HG03159 (cell line): ENCODE results near the gene MTF2.

Source experiments
- ATAC-seq: cut with Tn5 transposase; IDR thresholded peaks from one replicate; pipeline ENCODE4 v1.9.1; 2021; ENCODE audit warnings: mild to moderate bottlenecking, moderate library complexity; ENCODE audit not compliant: unreplicated experiment

Gene MTF2

GRCh38 chr1:93082313-93082712 lies 3.2 kb downstream of the MTF2 start:
- no peak for ATAC-seq

DNA sequence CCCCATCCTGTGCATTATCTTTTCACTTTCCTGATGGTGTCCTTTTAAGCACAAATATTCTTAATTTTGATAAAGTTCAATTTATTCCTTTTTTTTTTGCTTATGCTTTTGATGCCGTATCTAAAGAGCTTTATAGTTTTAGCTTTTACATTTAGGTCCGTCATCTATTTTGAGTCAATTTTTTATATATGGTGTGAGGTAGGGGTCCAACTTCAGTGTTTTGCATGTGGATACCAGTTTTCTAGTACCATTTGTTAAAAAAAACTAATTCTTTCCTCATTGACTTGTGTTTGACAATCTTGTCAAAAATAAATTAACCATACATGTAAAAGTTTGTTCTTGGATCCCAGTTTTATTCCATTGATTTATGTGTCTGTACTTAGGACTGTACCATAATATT lies 4.9 kb downstream of the MTF2 start:
- no peak for ATAC-seq

- ATAC-seq, result no peak
Observed at GRCh38 chr1:93087532-93087931, 8.4 kb downstream of the MTF2 start.

DNA sequence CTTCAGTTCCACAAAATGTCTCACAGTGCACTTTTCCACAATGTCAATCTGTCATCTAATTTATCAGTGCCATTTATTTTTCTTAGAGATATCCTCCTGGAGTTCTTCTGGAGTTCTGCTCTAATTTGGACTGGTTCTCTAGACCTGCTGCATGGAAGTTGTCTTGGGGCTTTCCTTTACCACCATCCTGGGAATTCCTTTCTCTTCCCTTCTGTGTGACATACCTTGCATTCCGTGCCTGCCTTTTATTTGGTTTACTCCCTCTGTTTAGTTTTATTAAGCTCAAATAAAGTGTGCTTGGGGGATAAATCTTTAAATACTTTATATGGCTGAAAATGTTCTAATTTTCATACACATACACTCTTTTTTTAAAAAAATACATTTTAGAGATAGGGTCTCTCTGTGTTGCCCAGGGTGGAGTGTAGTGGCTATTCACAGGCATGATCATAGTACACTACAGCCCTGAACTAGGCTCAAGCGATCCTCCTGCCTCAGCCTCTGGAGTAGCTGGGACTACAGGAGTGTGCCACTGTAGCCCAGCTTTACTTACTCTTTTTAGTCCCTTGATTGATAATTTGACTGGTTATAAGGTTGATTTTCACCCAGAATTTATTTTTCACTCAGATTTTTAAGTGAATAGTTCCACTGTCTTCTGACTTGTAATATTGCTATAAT lies 14.4 kb downstream of the MTF2 start:
- no peak for ATAC-seq

DNA sequence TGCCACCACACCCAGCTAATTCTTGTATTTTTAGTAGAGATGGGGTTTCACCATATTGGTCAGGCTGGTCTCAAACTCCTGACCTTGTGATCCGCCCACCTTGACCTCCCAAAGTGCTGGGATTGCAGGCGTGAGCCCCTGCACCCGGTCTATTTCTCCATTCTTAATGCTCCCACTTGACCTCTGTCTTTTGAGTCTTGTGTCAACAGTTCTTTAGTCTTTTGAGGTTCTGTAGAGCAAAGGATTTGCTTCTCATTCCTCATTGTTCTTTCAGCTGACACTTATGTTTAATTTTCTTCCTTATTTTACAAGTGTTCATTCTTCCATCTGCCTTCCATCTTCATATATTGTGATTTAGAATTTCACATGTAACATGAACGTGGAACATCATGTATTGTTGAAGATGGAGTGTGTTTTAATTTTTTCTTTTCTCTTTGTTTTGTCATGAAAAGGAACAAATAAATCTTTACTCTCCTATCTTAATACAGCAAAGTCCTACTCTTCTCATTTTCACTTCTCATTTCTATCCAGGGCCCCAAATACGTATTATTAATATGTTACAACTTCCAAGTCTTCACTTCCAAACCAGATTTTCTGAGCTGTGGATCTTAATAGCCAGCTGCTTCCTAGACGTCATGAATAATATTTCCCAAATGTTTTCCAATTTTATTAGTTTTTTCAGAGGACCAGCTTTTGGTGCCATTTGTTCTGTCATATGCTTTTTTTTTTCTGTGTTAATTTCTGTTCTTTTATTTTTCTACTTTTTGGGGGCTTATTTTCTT lies 16.9 kb downstream of the MTF2 start:
- ATAC-seq, result no peak

DNA sequence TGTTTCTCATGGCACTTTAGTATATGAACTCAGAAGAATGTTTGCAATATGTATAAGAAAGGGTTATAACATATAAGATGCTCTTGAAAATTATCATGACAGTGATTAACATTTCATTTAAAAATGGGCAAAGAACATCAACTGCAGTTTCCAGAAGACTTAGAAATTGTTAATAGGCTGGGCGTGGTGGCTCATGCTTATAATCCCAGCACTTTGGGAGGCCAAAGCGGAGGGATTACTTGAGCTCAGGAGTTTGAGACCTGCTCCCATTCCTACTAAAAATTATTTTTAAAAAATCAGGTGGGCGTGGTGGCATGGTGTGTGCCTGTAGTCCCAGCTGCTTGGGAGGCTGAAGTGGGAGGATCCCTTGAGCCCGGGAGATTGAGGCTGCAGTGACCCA lies 23.1 kb downstream of the MTF2 start:
- no peak for ATAC-seq

DNA sequence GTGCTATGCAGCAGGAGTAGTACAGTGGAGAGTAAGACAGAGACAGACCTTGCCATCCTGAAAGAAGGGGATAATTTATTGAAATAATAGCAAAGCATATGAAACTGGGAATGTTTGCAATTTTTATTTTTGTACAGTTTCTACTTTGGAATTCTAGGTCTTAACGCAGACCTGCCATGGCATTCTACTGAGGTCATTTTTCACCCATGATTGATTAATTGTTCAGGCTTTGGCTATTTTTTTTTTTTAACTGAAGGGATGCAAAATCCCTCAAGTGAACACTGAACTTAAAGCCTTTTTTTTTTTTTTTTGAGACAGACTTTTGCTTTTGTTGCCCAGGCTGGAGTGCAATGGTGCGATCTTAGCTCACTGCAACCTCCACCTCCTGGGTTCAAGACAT lies 27.1 kb downstream of the MTF2 start:
- no peak for ATAC-seq

- no peak for ATAC-seq
Observed at GRCh38 chr1:93107395-93107794, 28.3 kb downstream of the MTF2 start.

DNA sequence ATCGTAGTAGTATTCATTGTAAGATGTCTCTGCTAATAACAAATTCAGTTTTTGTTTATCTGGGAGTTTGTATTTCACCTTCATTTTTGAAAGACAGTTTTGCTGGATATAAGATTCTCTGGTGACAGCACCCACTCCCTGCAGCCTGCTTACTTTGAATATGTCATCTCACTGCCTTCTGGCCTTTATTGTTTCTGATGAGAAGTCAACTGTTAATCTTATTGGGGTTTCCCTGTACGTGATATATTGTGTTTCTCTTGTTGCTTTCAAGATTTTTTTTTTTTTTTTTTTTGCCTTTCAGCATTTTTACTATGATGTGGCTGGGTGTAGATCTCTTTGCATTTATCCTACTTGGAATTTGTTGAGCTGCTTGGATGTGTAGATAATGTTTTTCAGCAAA lies 29.3 kb downstream of the MTF2 start:
- ATAC-seq, result no peak

DNA sequence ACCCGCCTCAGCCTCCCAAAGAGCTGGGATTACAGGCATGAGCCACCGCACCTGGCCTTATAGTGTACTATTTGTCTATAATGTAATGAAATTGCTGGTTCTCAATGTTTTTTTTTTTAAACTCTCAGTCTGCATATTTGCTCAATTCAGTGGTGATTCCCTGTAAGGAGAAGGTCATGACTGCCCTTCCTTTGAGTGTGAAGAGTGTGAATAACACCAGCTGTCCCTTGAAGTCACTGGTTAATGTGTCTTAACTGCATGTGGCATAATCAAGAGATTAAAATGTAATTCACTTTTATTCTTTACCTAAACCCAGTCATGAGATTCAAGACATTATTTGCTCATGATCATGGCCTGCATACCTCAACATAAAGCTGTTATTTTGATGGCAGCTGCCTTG lies 30.5 kb downstream of the MTF2 start:
- ATAC-seq, result no peak

- ATAC-seq, result no peak
Observed at GRCh38 chr1:93111065-93111464, 32.0 kb downstream of the MTF2 start.

- ATAC-seq, result no peak
Observed at GRCh38 chr1:93111561-93111960, 32.5 kb downstream of the MTF2 start.

- no peak for ATAC-seq
Observed at GRCh38 chr1:93113127-93113526, 34.0 kb downstream of the MTF2 start.

DNA sequence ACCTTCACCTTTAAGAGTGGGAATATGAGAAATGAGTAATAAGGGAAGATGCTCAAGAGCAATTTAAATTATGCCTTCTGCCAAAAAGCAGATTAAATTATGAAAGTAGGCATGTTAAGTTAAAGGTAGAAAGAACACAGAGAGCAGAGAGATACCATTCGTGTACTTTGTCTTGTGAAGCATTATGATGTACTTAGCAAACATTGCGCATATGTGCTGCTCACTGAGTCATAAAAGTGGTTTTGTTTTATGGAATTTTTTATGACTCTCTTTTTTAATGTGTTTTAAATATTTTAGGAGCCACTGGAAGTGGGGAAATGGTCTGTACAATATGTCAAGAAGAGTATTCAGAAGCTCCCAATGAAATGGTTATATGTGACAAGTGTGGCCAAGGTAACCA lies 35.3 kb downstream of the MTF2 start:
- ATAC-seq, result no peak

DNA sequence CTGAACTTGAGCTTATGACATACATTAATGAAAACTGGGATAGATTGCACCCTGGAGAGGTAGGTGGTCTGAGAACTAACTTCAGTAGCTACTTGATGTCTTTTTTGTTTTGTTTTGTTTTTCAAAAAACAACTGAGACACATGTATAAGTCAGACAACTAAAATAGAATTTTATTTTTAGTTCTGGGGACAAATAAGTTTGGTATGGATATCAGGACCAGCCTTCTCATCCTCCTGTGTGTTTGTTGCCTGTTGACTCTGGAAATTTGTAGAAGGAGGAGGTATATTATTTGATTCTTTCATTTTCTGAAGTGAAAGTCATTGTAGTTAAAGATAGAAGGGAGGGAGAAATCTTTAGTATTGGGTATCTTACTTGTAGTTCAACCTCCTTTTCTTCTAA lies 41.5 kb downstream of the MTF2 start:
- no peak for ATAC-seq

GRCh38 chr1:93123201-93123783 lies 44.2 kb downstream of the MTF2 start:
- no peak for ATAC-seq

DNA sequence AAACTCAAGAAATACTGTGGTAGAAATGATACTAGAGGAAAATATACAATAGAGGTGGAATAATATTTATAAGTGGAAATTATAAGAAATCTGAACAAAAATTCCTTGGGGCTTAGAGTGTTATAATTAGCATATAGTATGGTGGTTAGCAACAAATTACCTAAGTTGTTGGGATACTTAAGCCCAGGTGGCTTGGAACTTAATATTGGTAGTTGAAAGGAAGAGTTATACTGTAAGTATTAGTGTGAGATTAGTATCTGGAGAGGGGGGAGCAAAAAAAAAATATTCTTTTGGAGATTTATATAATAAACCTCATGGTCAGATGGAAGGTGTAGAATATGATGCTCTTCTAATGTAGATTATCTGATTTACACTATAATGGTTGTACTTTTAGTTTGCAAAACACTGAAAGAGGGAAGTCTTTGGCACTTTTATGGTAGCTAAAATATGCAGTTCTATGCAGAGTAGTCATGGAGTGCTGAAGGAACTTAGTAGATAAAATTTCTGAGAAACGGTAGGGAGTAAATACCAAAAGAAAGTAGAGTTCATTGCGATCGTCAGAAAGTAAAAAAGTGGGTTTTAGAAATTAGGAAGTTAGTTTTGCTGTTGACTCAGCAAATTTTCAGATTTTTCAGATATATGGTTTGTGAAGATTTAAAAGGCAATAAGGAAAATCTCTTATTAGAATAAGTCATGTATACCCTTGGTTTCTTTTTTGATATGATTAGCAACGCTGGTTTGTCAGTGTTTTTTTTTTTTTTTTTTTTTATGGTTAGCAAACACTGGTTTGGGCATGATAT lies 45.7 kb downstream of the MTF2 start:
- no peak for ATAC-seq

- ATAC-seq, result no peak
Observed at GRCh38 chr1:93129507-93130099, 50.5 kb downstream of the MTF2 start.

GRCh38 chr1:93132638-93133037 lies 53.6 kb downstream of the MTF2 start:
- ATAC-seq, result no peak

- ATAC-seq, result no peak
Observed at GRCh38 chr1:93136445-93136844, 57.4 kb downstream of the MTF2 start.
